Posterior vena cava (tissue), 2 donors: Measurements from ENCODE around the gene MAP2K7. TPM values are rescaled to one million over a fixed set of nuclear protein-coding genes. Genes with fewer than 3 reads are reported as not detected.
"Not testable (repeated sequence)": the region's sequence is repeated elsewhere in the genome, so short reads cannot be mapped to it uniquely, and the experiment has no call there.

Experiments used
- DNase-seq: peaks from one replicate; pipeline ENCODE4 v3.0.0-alpha.2; 2020; ENCODE audit warnings: low spot score
- intact Hi-C, 2 donors: fragments of 100-400 bp; cut with DNase I; formaldehyde crosslinking; loops; one replicate each; pipeline versions ENCODE4 v1.14.1 to v1.14.2; 2022 to 2023
- total RNA-seq, 2 donors: library from RNA; stranded (reverse); fragmentation: NEBNext Ultra II Directional; extraction: Animal tissue kit (Norgen Biotek cat#: 25700); gene quantifications; one replicate each; pipeline ENCODE4 v1.2.1, GENCODE V29; 2021
- donor health status: DM: yes; HTN: yes; CAD: no.
- donor health status: DM: yes; HTN: yes; CAD: no.

Gene MAP2K7
- total RNA-seq, 2 donors from 2014 or later, result 22.2 to 26.6 TPM

- no peak for DNase-seq
- intact Hi-C loops, result no loop called here
These were observed 24.4 kb upstream of the MAP2K7 start for GRCh38 chr19:7879111-7879807.

- intact Hi-C loops, result no loop called here
- no peak for DNase-seq
These were observed 23.8 kb upstream of the MAP2K7 start for GRCh38 chr19:7879836-7880235.

- DNase-seq, result no peak
- intact Hi-C loops, result no loop called here
These were observed 21.8 kb upstream of the MAP2K7 start for GRCh38 chr19:7881910-7882309.

GRCh38 chr19:7883105-7883504 is 20.6 kb upstream of the MAP2K7 start:
- intact Hi-C loops, result no loop called here
- DNase-seq, result no peak

- intact Hi-C loops, result no loop called here
- no peak for DNase-seq
These were observed 19.7 kb upstream of the MAP2K7 start for GRCh38 chr19:7883796-7884570.

GRCh38 chr19:7885818-7886217 is 17.9 kb upstream of the MAP2K7 start:
- intact Hi-C loops, result no loop called here
- no peak for DNase-seq

GRCh38 chr19:7887408-7888144 is 16.1 kb upstream of the MAP2K7 start:
- DNase-seq, result no peak
- intact Hi-C loops, result no loop called here

- intact Hi-C loops, result no loop called here
- DNase-seq, result no peak
These were observed 15.4 kb upstream of the MAP2K7 start, which contains the start of gene LRRC8E for GRCh38 chr19:7888145-7888825. Gene LRRC8E, plus strand, starts transcription at chr19:7888510. Its CDS starts 7,094 bp downstream, at chr19:7895604.

- intact Hi-C loops, result no loop called here
- DNase-seq, result no peak
These were observed 14.9 kb upstream of the MAP2K7 start for GRCh38 chr19:7888826-7889217.

GRCh38 chr19:7893362-7894101 is 10.1 kb upstream of the MAP2K7 start:
- intact Hi-C loops, DNase-seq: not testable (repeated sequence)

- intact Hi-C loops, result no loop called here
These were observed 8.9 kb upstream of the MAP2K7 start for GRCh38 chr19:7894612-7895309.

GRCh38 chr19:7895565-7895964 is 8.1 kb upstream of the MAP2K7 start:
- intact Hi-C loops, result no loop called here
- no peak for DNase-seq

More at GRCh38 chr19:7894612-7895309, 8.9 kb upstream of the MAP2K7 start:
- DNase-seq, result no peak

- intact Hi-C loops, result no loop called here
- DNase-seq, result no peak
These were observed 6.4 kb upstream of the MAP2K7 start for GRCh38 chr19:7897292-7897691.

GRCh38 chr19:7898967-7899366 is 4.7 kb upstream of the MAP2K7 start:
- DNase-seq, result no peak
- intact Hi-C loops, result no loop called here

- intact Hi-C loops, result no loop called here
- peak; percentile 77 for DNase-seq
These were observed 3.8 kb upstream of the MAP2K7 start for GRCh38 chr19:7899751-7900378.

GRCh38 chr19:7900401-7900870 is 3.2 kb upstream of the MAP2K7 start:
- intact Hi-C loops, result no loop called here
- peak; percentile 70 for DNase-seq

GRCh38 chr19:7900931-7901330 is 2.7 kb upstream of the MAP2K7 start:
- intact Hi-C loops, result no loop called here
- DNase-seq, result no peak

GRCh38 chr19:7901337-7901736 is 2.3 kb upstream of the MAP2K7 start:
- intact Hi-C loops, result no loop called here
- no peak for DNase-seq
